GM12891 (cell line): ENCODE data around the gene UBE2I.

Source experiments
- PAX5 ChIP-seq: IDR thresholded peaks from 2 replicates; pipeline ENCODE4 v1.6.1; 2011; ENCODE audit warnings: low read length, moderate library complexity, mild to moderate bottlenecking; ENCODE audit not compliant: insufficient read depth, severe bottlenecking
- POLR2A ChIP-seq: IDR thresholded peaks from 2 replicates; pipeline ENCODE4 v1.6.1; 2011; ENCODE audit warnings: low read depth, low read length, control low read depth
- POLR2AphosphoS5 ChIP-seq: IDR thresholded peaks from 2 replicates; pipeline ENCODE4 v1.6.1; 2011; ENCODE audit warnings: low read depth, low read length, control low read depth
- SPI1 ChIP-seq: IDR thresholded peaks from 2 replicates; pipeline ENCODE4 v1.6.1; 2011; ENCODE audit warnings: low read depth, low read length, control low read depth
- TAF1 ChIP-seq: IDR thresholded peaks from 2 replicates; pipeline ENCODE4 v1.6.1; 2011; ENCODE audit warnings: low read depth, low read length, control low read depth

DNA sequence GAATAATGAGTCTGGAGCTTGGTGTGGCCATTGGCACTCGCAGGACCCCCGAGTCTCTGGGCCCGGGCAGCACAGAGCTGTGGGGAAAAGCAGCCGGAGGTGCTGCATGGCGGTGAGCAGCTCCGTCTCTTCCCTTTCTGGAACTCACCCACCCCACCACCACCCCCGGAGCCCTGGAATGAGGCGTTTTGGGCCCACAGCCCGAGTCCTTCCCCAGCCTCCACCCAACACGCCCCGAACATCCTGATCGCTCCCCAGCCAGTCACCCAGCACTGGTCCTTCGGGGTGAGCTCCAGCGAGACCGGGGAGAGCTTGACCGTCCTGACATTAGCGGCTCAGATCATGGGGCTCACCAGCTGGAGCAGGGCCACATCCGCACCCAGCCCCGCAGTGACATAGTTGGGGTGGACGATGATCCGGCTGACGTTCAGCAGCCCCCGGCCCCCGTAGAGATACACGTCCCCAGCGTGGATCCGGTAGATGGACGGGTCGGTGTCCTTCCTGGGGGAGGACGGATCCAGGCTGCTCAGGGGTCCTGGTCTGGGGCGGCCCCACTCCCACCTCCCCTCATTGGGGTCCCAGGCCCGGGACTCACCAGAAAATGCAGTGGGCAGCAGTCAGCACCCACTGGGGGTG, 47.1 kb upstream of the UBE2I start:
- TF ChIP-seq TAF1 (no peak), POLR2A (no peak), PAX5 (no peak), POLR2AphosphoS5 (no peak), SPI1 (no peak)
